HepG2 (cell line): Measurements from ENCODE around the gene F7. TPM values are rescaled to one million over a fixed set of nuclear protein-coding genes. Genes with fewer than 3 reads are reported as not detected.
A peak's percentile ranks its signal among the peaks of the same experiment; 100 is the strongest.

ENCODE experiments used
- ARID5B ChIP-seq: IDR thresholded peaks from 2 replicates; pipeline ENCODE4 v1.4.0; 2020; ENCODE audit warnings: mild to moderate bottlenecking, missing genetic modification reagents
- CCAR2 ChIP-seq: fragments of 200-400 bp; formaldehyde crosslinking; optimal IDR thresholded peaks from 2 replicates; pipeline ENCODE3; 2018; ENCODE audit warnings: low read depth, mild to moderate bottlenecking, low read length, moderate library complexity
- CREB3 ChIP-seq: sonication (generic); formaldehyde crosslinking; IDR thresholded peaks from 2 replicates; pipeline ENCODE4 v1.5.0; 2020; ENCODE audit warnings: missing genetic modification reagents
- FOXA1 ChIP-seq, 2 experiments: fragments of 450-650 bp in 1 of 2; sonication (generic) in 1 of 2; formaldehyde crosslinking in 1 of 2; IDR thresholded peaks; 2 replicates each; pipeline versions ENCODE4 v1.4.0 to v1.6.1; 2016 to 2020; ENCODE audit warnings: missing genetic modification reagents in 1 of 2
- HHEX ChIP-seq: IDR thresholded peaks from 2 replicates; pipeline ENCODE4 v1.6.1; 2016; ENCODE audit warnings: control low read depth
- HNF4A ChIP-seq: sonication (generic); formaldehyde crosslinking; IDR thresholded peaks from 2 replicates; pipeline ENCODE4 v1.4.0; 2020; ENCODE audit warnings: missing genetic modification reagents
- MLX ChIP-seq: IDR thresholded peaks from 2 replicates; pipeline ENCODE4 v1.6.1; 2016
- MZF1 ChIP-seq: sonication (generic); formaldehyde crosslinking; IDR thresholded peaks from 2 replicates; pipeline ENCODE4 v1.8.1; 2023; ENCODE audit warnings: mild to moderate bottlenecking, missing genetic modification reagents, borderline replicate concordance
- NAIF1 ChIP-seq: sonication (generic); formaldehyde crosslinking; IDR thresholded peaks from 2 replicates; pipeline ENCODE4 v1.5.0; 2020; ENCODE audit warnings: mild to moderate bottlenecking, missing genetic modification reagents, borderline replicate concordance
- NR2F6 ChIP-seq, 2 experiments: IDR thresholded peaks; 2 replicates each; pipeline ENCODE4 v1.6.1; 2016; ENCODE audit warnings: antibody characterized with exemption in 1 of 2, mild to moderate bottlenecking in 1 of 2
- SALL1 ChIP-seq: sonication (generic); formaldehyde crosslinking; IDR thresholded peaks from 2 replicates; pipeline ENCODE4 v1.8.0; 2022; ENCODE audit warnings: mild to moderate bottlenecking, missing genetic modification reagents
- SALL2 ChIP-seq: sonication (generic); formaldehyde crosslinking; IDR thresholded peaks from 2 replicates; pipeline ENCODE4 v1.8.1; 2023; ENCODE audit warnings: mild to moderate bottlenecking, missing genetic modification reagents, inconsistent platforms
- TCF7 ChIP-seq: sonication (generic); IDR thresholded peaks from 2 replicates; pipeline ENCODE4 v1.6.1; 2016; ENCODE audit warnings: antibody characterized with exemption, low read depth
- ZNF205 ChIP-seq: IDR thresholded peaks from 2 replicates; pipeline ENCODE4 v1.6.1; 2018; ENCODE audit warnings: missing biosample characterization, missing genetic modification reagents
- ZNF407 ChIP-seq: sonication (generic); formaldehyde crosslinking; IDR thresholded peaks from one replicate; pipeline ENCODE4 v1.5.1; 2020; ENCODE audit warnings: mild to moderate bottlenecking, missing genetic modification reagents; ENCODE audit errors: not compliant biosample characterization
- ZNF784 ChIP-seq: sonication (generic); formaldehyde crosslinking; IDR thresholded peaks from 2 replicates; pipeline ENCODE4 v1.5.1; 2020; ENCODE audit warnings: missing genetic modification reagents, mild to moderate bottlenecking, borderline replicate concordance
- polyA plus RNA-seq, 8 experiments: library from polyadenylated mRNA; depleted of rRNA in 3 of 8; stranded (reverse) in 7 of 8; unstranded in 1 of 8; fragments of >200 nt; fragmentation: Illumina TruSeq in 4 of 8; extraction: Trizol in 4 of 8; gene quantifications; 2 replicates each; pipeline versions ENCODE4 v1.2.1 to v1.2.3, GENCODE V29; 2011 to 2016; ENCODE audit warnings: low read depth in 4 of 8, missing spikeins in 1 of 8, mixed read lengths in 1 of 8; ENCODE audit not compliant: insufficient read depth in 1 of 8
- total RNA-seq, 5 experiments: library from RNA; depleted of rRNA; stranded (reverse); fragments of >200 nt; fragmentation: Illumina TruSeq; extraction: Trizol; gene quantifications; 2 replicates each; pipeline ENCODE4 v1.2.3, GENCODE V29; 2016; ENCODE audit warnings: low read depth in 1 of 5

The F7 gene
- total and polyA plus RNA-seq, 2 of the 13 experiments (the other 11 are each of a cell fraction or from before 2014, with no cell fraction given), result 12.6 to 26.5 TPM

- TF ChIP-seq ZNF407 (CRISPR knock-in tag) (peak; percentile 2), CCAR2 (no peak), MZF1 (CRISPR knock-in tag) (no peak), TCF7 (0 out of 2 replicates have a peak, but pooled peaks have one; percentile 12), ARID5B (CRISPR knock-in tag) (peak; percentile 66), CREB3 (CRISPR knock-in tag) (no peak), ZNF784 (CRISPR knock-in tag) (no peak), ZNF205 (CRISPR knock-in tag) (peak; percentile 3; the same call in 1 of the 2 replicates), MLX (CRISPR knock-in tag) (peak; percentile 84), SALL2 (CRISPR knock-in tag) (no peak), HNF4A (CRISPR knock-in tag) (peak; percentile 36), NR2F6 (IDR thresholded peaks at IDR 0.05) (peak; percentile 87), NR2F6 (CRISPR knock-in tag; IDR thresholded peaks at IDR 0.05) (peak; percentile 92), FOXA1 (IDR thresholded peaks at IDR 0.05) (no peak), FOXA1 (CRISPR knock-in tag; IDR thresholded peaks at IDR 0.05) (peak; percentile 79), NAIF1 (CRISPR knock-in tag) (0 out of 2 replicates have a peak, but pooled peaks have one; percentile 11), SALL1 (no peak; the same call in 1 of the 2 replicates), HHEX (CRISPR knock-in tag) (peak; percentile 80)
Observed at GRCh38 chr13:113139577-113139976, 34.0 kb downstream of the F7 start (continued).
